Smooth muscle cell (in vitro differentiated cells): ENCODE results near the gene SARDH. TPM values are rescaled to one million over a fixed set of nuclear protein-coding genes. Genes with fewer than 3 reads are reported as not detected.

ENCODE experiments used
- DNase-seq: peaks from one replicate; lab custom pipeline; 2025; ENCODE audit not compliant: unreplicated experiment; lab: John Stamatoyannopoulos, UW
- H2AFZ ChIP-seq: fragments of 200-600 bp; sonication (generic); 2 replicates; pipeline ENCODE4 v1.6.0; 2016; ENCODE audit warnings: antibody characterized with exemption, low read depth, mild to moderate bottlenecking
- H3F3A ChIP-seq: fragments of 200-600 bp; sonication (generic); 2 replicates; pipeline ENCODE4 v1.6.0; 2017; ENCODE audit warnings: antibody characterized with exemption, low read depth
- H3K27ac ChIP-seq: fragments of 200-600 bp; sonication (generic); 2 replicates; pipeline ENCODE4 v1.5.1; 2016; ENCODE audit warnings: low read depth, mild to moderate bottlenecking
- H3K27me3 ChIP-seq: fragments of 200-600 bp; sonication (generic); 2 replicates; pipeline ENCODE4 v1.6.1; 2016; ENCODE audit warnings: low read depth, mild to moderate bottlenecking
- H3K36me3 ChIP-seq: fragments of 200-600 bp; sonication (generic); 2 replicates; pipeline ENCODE4 v1.5.1; 2016; ENCODE audit warnings: low read depth
- H3K4me1 ChIP-seq: fragments of 200-600 bp; sonication (generic); 2 replicates; pipeline ENCODE4 v1.5.1; 2016; ENCODE audit warnings: low read depth
- H3K4me2 ChIP-seq: fragments of 200-600 bp; sonication (generic); 2 replicates; pipeline ENCODE4 v1.6.0; 2016; ENCODE audit warnings: mild to moderate bottlenecking
- H3K4me3 ChIP-seq: fragments of 200-600 bp; sonication (generic); 2 replicates; pipeline ENCODE4 v1.5.1; 2016; ENCODE audit warnings: mild to moderate bottlenecking
- H3K79me2 ChIP-seq: fragments of 200-600 bp; sonication (generic); 2 replicates; pipeline ENCODE4 v1.6.0; 2016; ENCODE audit warnings: low read depth, mild to moderate bottlenecking
- H3K9ac ChIP-seq: fragments of 200-600 bp; sonication (generic); 2 replicates; pipeline ENCODE4 v1.6.0; 2016; ENCODE audit warnings: low read depth
- H3K9me3 ChIP-seq: fragments of 200-600 bp; sonication (generic); replicated peaks from 2 replicates; pipeline ENCODE4 v1.5.1; 2016; ENCODE audit warnings: low read depth
- H4K20me1 ChIP-seq: fragments of 200-600 bp; sonication (generic); 2 replicates; pipeline ENCODE4 v1.6.0; 2016; ENCODE audit warnings: low read depth
- WGBS: methylation state at CpG from one replicate; pipeline ENCODE4 v1.1.7; 2016; ENCODE audit warnings: low lambda C conversion rate; 5-methylcytosine and 5-hydroxymethylcytosine counted together
- polyA plus RNA-seq: library from polyadenylated mRNA; unstranded; fragments of >200 nt; fragmentation: Nextera tagmentation; extraction: Ambion mirVana; gene quantifications from 2 replicates; pipeline ENCODE4 v1.2.1, GENCODE V29; 2016
- total RNA-seq: library from RNA; depleted of rRNA; stranded (reverse); fragments of >200 nt; gene quantifications from 2 replicates; pipeline ENCODE4 v1.2.3, GENCODE V29; 2014
- TF ChIP-seq, protein P1 (sequence below): fragments of 200-600 bp; sonication (generic); IDR thresholded peaks from 2 replicates; pipeline ENCODE4 v1.5.1; 2017; ENCODE audit warnings: borderline replicate concordance, mild to moderate bottlenecking, antibody characterized with exemption; ENCODE audit not compliant: insufficient read depth, poor library complexity, severe bottlenecking

SARDH gene
- total and polyA plus RNA-seq, 2 experiments from 2014 or later = 3.3 to 10.1 TPM

DNA sequence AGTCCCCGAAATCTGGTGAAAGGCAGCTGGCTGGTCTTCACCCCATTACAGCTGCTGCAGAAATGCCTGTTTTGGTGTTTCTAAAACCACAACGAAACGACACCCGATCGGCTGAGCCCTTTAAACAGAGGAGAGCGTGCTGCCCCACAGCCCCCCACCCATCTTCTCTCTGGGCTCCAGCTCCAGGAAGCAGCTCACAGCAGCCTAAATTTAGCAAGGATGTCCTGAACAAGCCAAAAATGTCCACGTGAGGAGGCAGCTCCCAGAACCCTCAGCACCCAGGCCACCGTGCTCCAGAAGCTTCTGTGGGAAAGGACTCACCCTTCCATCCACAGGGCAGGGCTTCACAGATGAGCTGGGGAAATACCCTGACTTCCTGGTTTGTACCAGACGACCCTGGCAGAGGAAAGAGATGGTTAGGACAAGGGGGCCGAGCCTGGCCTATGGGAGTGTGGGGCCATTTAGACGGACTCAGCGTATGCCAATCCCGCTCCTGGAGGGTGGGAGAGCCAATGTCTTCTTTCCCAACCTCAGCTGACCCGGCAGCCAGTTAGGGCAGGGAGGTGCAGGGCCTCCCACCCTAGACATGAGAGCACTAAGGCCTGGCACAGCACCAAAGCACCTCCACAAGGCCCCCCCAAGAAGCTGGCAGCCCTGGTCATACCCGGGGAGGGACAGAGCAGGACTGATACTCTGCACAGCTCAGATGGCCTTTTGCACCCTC lies 39.1 kb upstream of the SARDH start:
- DNase-seq = no peak
- no peaks in the 10 kb centered on the region for H3F3A ChIP-seq
- no peak overlapping the region for H3K4me3 ChIP-seq
- no peaks in the 10 kb centered on the region for H3K36me3 ChIP-seq
- H2AFZ ChIP-seq = no peak overlapping the region
- no peaks in the 10 kb centered on the region for H3K27me3 ChIP-seq
- no peak overlapping the region for H3K27ac ChIP-seq
- H3K79me2 ChIP-seq = no peaks in the 10 kb centered on the region
- no peaks in the 10 kb centered on the region for H3K9me3 ChIP-seq
- WGBS = 97% methylated on average over 15 of the region's 15 CpGs
- no peak overlapping the region for H3K4me2 ChIP-seq
- peaks cover 5% of the 10 kb centered on the region for H4K20me1 ChIP-seq
- no peaks in the 10 kb centered on the region for H3K4me1 ChIP-seq
- no peak overlapping the region for H3K9ac ChIP-seq
- TF ChIP-seq, protein P1, sequence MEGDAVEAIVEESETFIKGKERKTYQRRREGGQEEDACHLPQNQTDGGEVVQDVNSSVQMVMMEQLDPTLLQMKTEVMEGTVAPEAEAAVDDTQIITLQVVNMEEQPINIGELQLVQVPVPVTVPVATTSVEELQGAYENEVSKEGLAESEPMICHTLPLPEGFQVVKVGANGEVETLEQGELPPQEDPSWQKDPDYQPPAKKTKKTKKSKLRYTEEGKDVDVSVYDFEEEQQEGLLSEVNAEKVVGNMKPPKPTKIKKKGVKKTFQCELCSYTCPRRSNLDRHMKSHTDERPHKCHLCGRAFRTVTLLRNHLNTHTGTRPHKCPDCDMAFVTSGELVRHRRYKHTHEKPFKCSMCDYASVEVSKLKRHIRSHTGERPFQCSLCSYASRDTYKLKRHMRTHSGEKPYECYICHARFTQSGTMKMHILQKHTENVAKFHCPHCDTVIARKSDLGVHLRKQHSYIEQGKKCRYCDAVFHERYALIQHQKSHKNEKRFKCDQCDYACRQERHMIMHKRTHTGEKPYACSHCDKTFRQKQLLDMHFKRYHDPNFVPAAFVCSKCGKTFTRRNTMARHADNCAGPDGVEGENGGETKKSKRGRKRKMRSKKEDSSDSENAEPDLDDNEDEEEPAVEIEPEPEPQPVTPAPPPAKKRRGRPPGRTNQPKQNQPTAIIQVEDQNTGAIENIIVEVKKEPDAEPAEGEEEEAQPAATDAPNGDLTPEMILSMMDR = no peak

DNA sequence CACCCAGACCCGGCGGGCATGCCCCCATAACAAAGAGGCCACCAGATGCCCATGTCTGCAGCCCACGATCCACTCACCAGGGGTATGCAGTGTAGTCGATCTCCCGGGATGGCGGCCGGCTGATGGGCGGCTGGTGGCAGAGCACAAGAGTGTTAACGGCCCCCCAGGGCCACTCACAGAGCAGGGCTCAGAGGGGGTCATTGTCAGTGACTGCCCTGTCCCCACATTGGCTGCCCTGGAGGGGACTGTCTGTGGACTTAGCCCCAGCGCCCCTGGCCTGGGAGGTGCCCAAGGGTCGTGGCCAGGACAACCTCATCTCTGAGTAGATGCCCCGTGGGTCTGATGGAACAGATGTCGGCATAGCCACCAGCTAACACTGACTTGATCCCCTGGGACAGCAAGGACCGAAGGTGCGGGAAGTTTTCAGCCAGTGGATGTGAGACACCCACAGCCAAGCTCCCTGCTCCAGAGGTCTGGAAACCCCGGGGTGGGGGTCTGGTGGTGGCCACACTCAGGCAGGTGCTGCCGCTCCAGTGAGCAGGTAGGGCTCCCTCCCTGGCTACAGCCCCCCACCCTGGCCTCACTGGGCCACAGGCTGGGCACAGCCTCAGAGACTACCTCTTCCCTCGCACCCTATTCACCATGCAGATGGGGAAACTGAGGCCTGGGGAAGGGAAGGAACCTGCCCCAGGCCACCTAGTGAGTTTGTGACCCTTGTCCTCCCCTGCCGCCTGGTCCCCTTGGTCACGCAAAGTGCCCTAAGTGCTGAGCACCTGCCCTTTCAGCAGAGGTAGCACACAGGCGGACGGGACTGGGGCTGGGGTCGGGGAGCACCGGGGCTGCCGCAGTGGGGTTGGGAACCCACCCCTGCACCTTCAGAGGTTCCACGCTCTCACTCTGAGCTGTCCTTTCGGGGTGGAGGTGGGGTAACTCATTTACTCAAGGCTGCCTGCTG lies 38.1 kb upstream of the SARDH start:
- TF ChIP-seq, protein P1 = no peak
- no peak overlapping the region for H3K27ac ChIP-seq
- no peaks in the 10 kb centered on the region for H3F3A ChIP-seq
- no peaks in the 10 kb centered on the region for H3K4me1 ChIP-seq
- H4K20me1 ChIP-seq = no peaks in the 10 kb centered on the region
- WGBS = 98% methylated on average over 27 of the region's 27 CpGs
- no peak overlapping the region for H3K4me3 ChIP-seq
- H3K36me3 ChIP-seq = no peaks in the 10 kb centered on the region
- H3K9ac ChIP-seq = no peak overlapping the region
- H3K27me3 ChIP-seq = no peaks in the 10 kb centered on the region
- H3K79me2 ChIP-seq = no peaks in the 10 kb centered on the region
- no peak for DNase-seq
- no peak overlapping the region for H2AFZ ChIP-seq
- H3K4me2 ChIP-seq = no peak overlapping the region
- H3K9me3 ChIP-seq = no peaks in the 10 kb centered on the region

DNA sequence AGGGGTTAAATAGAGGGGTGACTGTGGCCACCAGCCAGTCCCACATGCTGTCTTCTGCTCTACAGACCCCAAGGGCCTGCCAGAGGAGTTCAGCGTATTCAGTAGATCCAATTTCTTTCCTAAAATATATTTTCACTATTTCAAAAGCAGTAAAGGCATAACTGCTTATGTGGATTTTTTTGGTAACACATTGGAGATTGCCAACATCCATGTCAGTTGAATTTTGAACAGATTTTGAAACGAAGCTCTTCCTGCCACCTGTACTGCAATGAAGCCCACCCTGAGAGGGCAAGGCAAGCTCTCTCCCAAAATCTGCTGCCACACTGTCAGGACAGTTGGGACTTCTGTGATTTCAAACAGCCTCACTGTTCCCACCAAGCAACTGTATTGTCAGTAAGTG lies 37.1 kb upstream of the SARDH start:
- TF ChIP-seq, protein P1 = no peak
- Histone ChIP-seq H3K79me2 (no peaks in the 10 kb centered on the region), H3K4me3 (no peak overlapping the region), H3K27me3 (no peaks in the 10 kb centered on the region), H3K27ac (no peak overlapping the region), H4K20me1 (no peaks in the 10 kb centered on the region), H3K36me3 (no peaks in the 10 kb centered on the region), H3K9ac (no peak overlapping the region), H3F3A (no peaks in the 10 kb centered on the region), H3K4me2 (no peak overlapping the region), H2AFZ (no peak overlapping the region), H3K4me1 (no peaks in the 10 kb centered on the region), H3K9me3 (no peaks in the 10 kb centered on the region)
- no peak for DNase-seq
- WGBS = 98% methylated on average over 2 of the region's 2 CpGs
